Motor neuron (in vitro differentiated cells): ENCODE results near the gene S100A14. TPM values are rescaled to one million over a fixed set of nuclear protein-coding genes. Genes with fewer than 3 reads are reported as not detected.

Experiments used
- ATAC-seq, 8 experiments: fragments of 200-7000 bp; cut with Tn5 transposase; replicated peaks in 6 of 8; 2 replicates each; pipeline ENCODE4 v1.8.0; 2021; ENCODE audit warnings: mild to moderate bottlenecking in 8 of 8, moderate library complexity in 8 of 8
- H3K27ac ChIP-seq, 2 donors: fragments of 250-450 bp; sonication (Bioruptor Pico); 2 replicates each; pipeline ENCODE4 v1.9.0; 2021; ENCODE audit warnings: antibody characterized with exemption in 2 of 2, mild to moderate bottlenecking in 2 of 2, moderate library complexity in 1 of 2
- H3K4me1 ChIP-seq, 2 donors: fragments of 250-450 bp; sonication (Bioruptor Pico); replicated peaks in 1 of 2; 2 replicates each; pipeline ENCODE4 v1.6.1; 2021; ENCODE audit warnings: antibody characterized with exemption in 2 of 2, mild to moderate bottlenecking in 2 of 2, moderate library complexity in 1 of 2
- H3K4me3 ChIP-seq, 5 donors: fragments of 250-450 bp; sonication (Bioruptor Pico); 2 replicates each; pipeline ENCODE4 v1.9.0; 2021; ENCODE audit warnings: antibody characterized with exemption in 5 of 5, mild to moderate bottlenecking in 5 of 5, moderate library complexity in 4 of 5
- WGBS, 10 experiments: fragments of 450-650 bp; shearing (Covaris generic); methylation state at CpG; one replicate each; pipeline ENCODE4 v1.0.0; 2022; 5-methylcytosine and 5-hydroxymethylcytosine counted together
- in situ Hi-C, 9 experiments: fragments of 400-800 bp; cut with MboI; loops; one replicate each; pipeline ENCODE4 v1.15.0; 2021; ENCODE audit warnings: low sequenced_read_pairs in 9 of 9, low pct_unique_long_range_greater_than_20kb in 2 of 9; ENCODE audit not compliant: unreplicated experiment in 9 of 9
- total RNA-seq, 8 experiments: library from RNA; unstranded; fragments of 300-600 nt; gene quantifications; 2 replicates each; pipeline versions ENCODE4 v1.2.3 to v1.2.4, GENCODE V29; 2022

Gene S100A14
- total RNA-seq, 8 experiments from 2014 or later = 0.11 to 0.66 (median 0.59) TPM; not detected in 3

GRCh38 chr1:153612111-153612754 is 3.9 kb downstream of the S100A14 start:
- peak in 6 of 8 experiments; percentile 1 to 30 (median 14) for ATAC-seq
- 0 to 41% (median 31%) methylated on average over 1 to 8 of the region's 11 CpGs; no CpG with 5 or more reads in 6 of the 10 experiments for WGBS, 10 experiments

GRCh38 chr1:153611356-153611755 is 4.8 kb downstream of the S100A14 start:
- 29 to 100% (median 100%) methylated on average over 1 of the region's 1 CpG; no CpG with 5 or more reads in 2 of the 10 experiments for WGBS, 10 experiments
- in situ Hi-C loops = no loop called here
- Histone ChIP-seq H3K27ac (no peak overlapping the region), H3K4me3 (no peak overlapping the region), H3K4me1 (peaks cover 18 to 42% of the 10 kb centered on the region in 2 donors)
- ATAC-seq = no peak

More at GRCh38 chr1:153612111-153612754, 3.9 kb downstream of the S100A14 start:
- in situ Hi-C loops = no loop called here
- Histone ChIP-seq H3K4me1 (peaks cover 18 to 42% of the 10 kb centered on the region in 2 donors), H3K4me3 (peak overlapping the region in 1 of 5 donors; percentile 21), H3K27ac (no peak overlapping the region)

GRCh38 chr1:153610811-153611301 is 5.3 kb downstream of the S100A14 start:
- Histone ChIP-seq H3K4me3 (no peak overlapping the region), H3K27ac (no peak overlapping the region), H3K4me1 (peaks cover 18 to 42% of the 10 kb centered on the region in 2 donors)
- no peak for ATAC-seq
- in situ Hi-C loops = no loop called here
- WGBS, 10 experiments = 86% methylated on average over 1 of the region's 7 CpGs; no CpG with 5 or more reads in 9 of the 10 experiments

- H3K27ac ChIP-seq = no peak overlapping the region
- ATAC-seq = no peak
- WGBS, 10 experiments = 20 to 87% (median 50%) methylated on average over 1 to 3 of the region's 4 CpGs; no CpG with 5 or more reads in 3 of the 10 experiments
- peaks cover 18 to 42% of the 10 kb centered on the region in 2 donors for H3K4me1 ChIP-seq
- H3K4me3 ChIP-seq = no peak overlapping the region
- in situ Hi-C loops = no loop called here
Measured at GRCh38 chr1:153610334-153610733, 5.8 kb downstream of the S100A14 start.

GRCh38 chr1:153609585-153609907 is 6.6 kb downstream of the S100A14 start:
- in situ Hi-C loops = no loop called here
- Histone ChIP-seq H3K4me1 (peaks cover 18 to 42% of the 10 kb centered on the region in 2 donors), H3K27ac (no peak overlapping the region), H3K4me3 (no peak overlapping the region)
- no peak for ATAC-seq
- WGBS, 10 experiments = 41 to 100% (median 87%) methylated on average over 2 to 6 of the region's 6 CpGs; no CpG with 5 or more reads in 1 of the 10 experiments

GRCh38 chr1:153608742-153609584 is 7.2 kb downstream of the S100A14 start:
- in situ Hi-C loops = no loop called here
- no peak overlapping the region for H3K27ac ChIP-seq
- H3K4me1 ChIP-seq = peaks cover 18 to 42% of the 10 kb centered on the region in 2 donors
- WGBS, 10 experiments = 0 to 55% (median 21%) methylated on average over 1 to 8 of the region's 19 CpGs; no CpG with 5 or more reads in 4 of the 10 experiments
- peak; percentile 57 to 85 (median 73) for ATAC-seq
- H3K4me3 ChIP-seq = no peak overlapping the region

GRCh38 chr1:153608089-153608682 is 7.9 kb downstream of the S100A14 start:
- in situ Hi-C loops = no loop called here
- H3K27ac ChIP-seq = no peak overlapping the region
- peaks cover 18 to 42% of the 10 kb centered on the region in 2 donors for H3K4me1 ChIP-seq
- 83 to 100% (median 97%) methylated on average over 1 to 7 of the region's 7 CpGs; no CpG with 5 or more reads in 4 of the 10 experiments for WGBS, 10 experiments
- ATAC-seq = no peak
- H3K4me3 ChIP-seq = no peak overlapping the region

GRCh38 chr1:153607381-153607780 is 8.7 kb downstream of the S100A14 start:
- in situ Hi-C loops = no loop called here
- WGBS, 10 experiments = 95 to 100% (median 100%) methylated on average over 1 to 8 of the region's 8 CpGs; no CpG with 5 or more reads in 5 of the 10 experiments
- H3K4me3 ChIP-seq = no peak overlapping the region
- H3K27ac ChIP-seq = no peak overlapping the region
- no peak for ATAC-seq
- peaks cover 13 to 34% of the 10 kb centered on the region in 2 donors for H3K4me1 ChIP-seq

- Histone ChIP-seq H3K27ac (no peak overlapping the region), H3K4me3 (no peak overlapping the region), H3K4me1 (peaks cover 8 to 23% of the 10 kb centered on the region in 2 donors)
- no peak for ATAC-seq
- in situ Hi-C loops = no loop called here
- WGBS, 10 experiments = 79 to 97% (median 90%) methylated on average over 1 to 10 of the region's 11 CpGs; no CpG with 5 or more reads in 3 of the 10 experiments
Measured at GRCh38 chr1:153606194-153606593, 9.9 kb downstream of the S100A14 start.

GRCh38 chr1:153602749-153603148 is 13.4 kb downstream of the S100A14 start:
- peaks cover 3 to 10% of the 10 kb centered on the region in 2 donors for H3K4me1 ChIP-seq
- ATAC-seq = no peak
- WGBS, 10 experiments = 68 to 97% (median 89%) methylated on average over 3 to 6 of the region's 6 CpGs
- in situ Hi-C loops = no loop called here
- H3K4me3 ChIP-seq = no peak overlapping the region
- H3K27ac ChIP-seq = no peak overlapping the region

GRCh38 chr1:153599847-153600246 is 16.3 kb downstream of the S100A14 start:
- Histone ChIP-seq H3K27ac (no peak overlapping the region), H3K4me1 (peaks cover 3 to 6% of the 10 kb centered on the region in 2 donors), H3K4me3 (no peak overlapping the region)
- WGBS, 10 experiments = 42 to 100% (median 82%) methylated on average over 1 to 7 of the region's 7 CpGs; no CpG with 5 or more reads in 1 of the 10 experiments
- in situ Hi-C loops = no loop called here
- ATAC-seq = no peak

GRCh38 chr1:153598309-153599172 is 17.6 kb downstream of the S100A14 start:
- Histone ChIP-seq H3K27ac (peak overlapping the region in 1 of 2 donors; percentile 6), H3K4me1 (peaks cover 3 to 6% of the 10 kb centered on the region in 2 donors), H3K4me3 (no peak overlapping the region)
- peak; percentile 53 to 91 (median 82) for ATAC-seq
- in situ Hi-C loops = no loop called here
- 42 to 100% (median 63%) methylated on average over 1 to 5 of the region's 7 CpGs; no CpG with 5 or more reads in 2 of the 10 experiments for WGBS, 10 experiments
